IMR-90 (cell line): ENCODE data around the gene TARS3. TPM values are rescaled to one million over a fixed set of nuclear protein-coding genes. Genes with fewer than 3 reads are reported as not detected.

Experiments
- ATAC-seq: fragments of 200-7000 bp; cut with Tn5 transposase; 2 replicates; pipeline ENCODE4 v1.9.1; 2020; ENCODE audit warnings: low read depth, mild to moderate bottlenecking, moderate library complexity
- BruUV-seq: library from RNA; stranded (reverse); fragments of 400-500 nt; replicated peaks from 2 replicates; lab custom pipeline; 2021; lab: Mats Ljungman, UMichigan
- CTCF ChIA-PET: fragments of 300-600 bp; formaldehyde crosslinking; extraction: SDS; loops from one replicate; lab custom pipeline; 2021; ENCODE audit warnings: antibody characterized with exemption; lab: Yijun Ruan, JAX
- POLR2A ChIA-PET: fragments of 300-600 bp; sonication (Branson Sonifier 250); formaldehyde crosslinking; loops from one replicate; lab custom pipeline; 2022; ENCODE audit warnings: antibody characterized with exemption; ENCODE audit not compliant: unreplicated experiment; lab: Charles Lee
- DNase-seq: peaks from one replicate; pipeline ENCODE4 v3.0.0; 2013
- H2AFZ ChIP-seq: replicated peaks from 2 replicates; pipeline ENCODE3; 2013; ENCODE audit warnings: low read length, mild to moderate bottlenecking; ENCODE audit not compliant: poor library complexity
- H2AK5ac ChIP-seq: 2 replicates; pipeline ENCODE4 v1.6.1; 2013; ENCODE audit warnings: low read depth, low read length, inconsistent platforms
- H2AK9ac ChIP-seq: replicated peaks from 2 replicates; pipeline ENCODE3; 2013; ENCODE audit warnings: mild to moderate bottlenecking, low read depth, low read length, moderate library complexity; ENCODE audit not compliant: poor library complexity
- H2BK120ac ChIP-seq: 2 replicates; pipeline ENCODE4 v1.6.1; 2013; ENCODE audit warnings: low read depth, low read length, inconsistent platforms
- H2BK15ac ChIP-seq: 3 replicates; pipeline ENCODE4 v1.6.1; 2013; ENCODE audit warnings: low read depth, low read length, inconsistent platforms
- H2BK20ac ChIP-seq: 2 replicates; pipeline ENCODE4 v1.6.1; 2013; ENCODE audit warnings: low read depth, mild to moderate bottlenecking, inconsistent platforms, low read length, moderate library complexity
- H2BK5ac ChIP-seq: 2 replicates; pipeline ENCODE4 v1.6.1; 2013; ENCODE audit warnings: mild to moderate bottlenecking, low read depth, low read length, inconsistent platforms; ENCODE audit not compliant: poor library complexity, severe bottlenecking
- H3K14ac ChIP-seq: replicated peaks from 2 replicates; pipeline ENCODE4 v1.6.1; 2013; ENCODE audit warnings: low read depth, low read length, inconsistent platforms
- H3K18ac ChIP-seq: 2 replicates; pipeline ENCODE4 v1.6.1; 2013; ENCODE audit warnings: low read depth, low read length, control low read depth
- H3K23ac ChIP-seq: 2 replicates; pipeline ENCODE4 v1.6.1; 2013; ENCODE audit warnings: low read depth, low read length, inconsistent platforms
- H3K27ac ChIP-seq: 2 replicates; pipeline ENCODE4 v1.5.1; 2013; ENCODE audit warnings: mild to moderate bottlenecking, control low read depth, low read length; ENCODE audit not compliant: insufficient read depth
- H3K27me3 ChIP-seq: 2 replicates; pipeline ENCODE4 v1.6.1; 2013; ENCODE audit warnings: low read length; ENCODE audit not compliant: control insufficient read depth, insufficient read depth
- H3K36me3 ChIP-seq: 2 replicates; pipeline ENCODE4 v1.6.1; 2013; ENCODE audit warnings: low read length, mixed read lengths; ENCODE audit not compliant: control insufficient read depth, insufficient read depth
- H3K4ac ChIP-seq: 2 replicates; pipeline ENCODE4 v1.6.1; 2013; ENCODE audit warnings: low read depth, low read length, inconsistent platforms
- H3K4me1 ChIP-seq: 2 replicates; pipeline ENCODE4 v1.6.1; 2013; ENCODE audit warnings: low read length, mixed read lengths; ENCODE audit not compliant: control insufficient read depth, insufficient read depth
- H3K4me2 ChIP-seq: 2 replicates; pipeline ENCODE4 v1.6.1; 2013; ENCODE audit warnings: low read depth, mild to moderate bottlenecking, control low read depth, low read length, moderate library complexity
- H3K4me3 ChIP-seq: 2 replicates; pipeline ENCODE4 v1.5.1; 2013; ENCODE audit warnings: low read depth, mild to moderate bottlenecking, control low read depth, low read length, moderate library complexity; ENCODE audit not compliant: insufficient read depth
- H3K56ac ChIP-seq: 2 replicates; pipeline ENCODE4 v1.6.1; 2013; ENCODE audit warnings: low read length, inconsistent platforms; ENCODE audit not compliant: insufficient read depth; ENCODE audit errors: extremely low read depth
- H3K79me1 ChIP-seq, 2 experiments: 2 replicates each; pipeline ENCODE4 v1.6.1; 2013; ENCODE audit warnings: low read length in 2 of 2, inconsistent platforms in 1 of 2, low read depth in 1 of 2
- H3K9ac ChIP-seq: 2 replicates; pipeline ENCODE4 v1.6.1; 2013; ENCODE audit warnings: low read depth, low read length, control low read depth
- H3K9me1 ChIP-seq: 2 replicates; pipeline ENCODE4 v1.6.1; 2013; ENCODE audit warnings: low read length, inconsistent platforms; ENCODE audit not compliant: insufficient read depth
- H3K9me3 ChIP-seq: 2 replicates; pipeline ENCODE4 v1.6.1; 2013; ENCODE audit warnings: low read length; ENCODE audit not compliant: control insufficient read depth, insufficient read depth
- H4K20me1 ChIP-seq: 2 replicates; pipeline ENCODE4 v1.6.1; 2013; ENCODE audit warnings: low read length, inconsistent platforms; ENCODE audit not compliant: insufficient read depth
- H4K5ac ChIP-seq: 2 replicates; pipeline ENCODE4 v1.6.1; 2013; ENCODE audit warnings: mild to moderate bottlenecking, low read depth, low read length, control low read depth
- H4K8ac ChIP-seq, 2 experiments: 2 replicates each; pipeline ENCODE4 v1.6.1; 2013; ENCODE audit warnings: low read depth in 2 of 2, low read length in 2 of 2, control low read depth in 1 of 2, inconsistent platforms in 1 of 2
- H4K91ac ChIP-seq: 2 replicates; pipeline ENCODE4 v1.6.1; 2013; ENCODE audit warnings: low read depth, low read length, inconsistent platforms; ENCODE audit not compliant: insufficient read depth
- CTCF ChIP-seq: conservative IDR thresholded peaks from 2 replicates; pipeline ENCODE4 v1.5.1; 2012; ENCODE audit warnings: mild to moderate bottlenecking, low read depth, low read length, improper control_type of control experiment
- ELK1 ChIP-seq: fragments of 150-350 bp; IDR thresholded peaks from 2 replicates; pipeline ENCODE4 v1.6.1; 2016; ENCODE audit warnings: low read depth, mild to moderate bottlenecking, low read length, moderate library complexity, borderline replicate concordance
- MAFK ChIP-seq: IDR thresholded peaks from 2 replicates; pipeline ENCODE4 v1.6.1; 2012; ENCODE audit warnings: low read depth, low read length, improper control_type of control experiment
- NFE2L2 ChIP-seq: fragments of 150-350 bp; IDR thresholded peaks from 2 replicates; pipeline ENCODE4 v1.6.1; 2016; ENCODE audit warnings: low read depth, mild to moderate bottlenecking, low read length
- RFX5 ChIP-seq: IDR thresholded peaks from 2 replicates; pipeline ENCODE4 v1.8.0; 2012; ENCODE audit warnings: low read depth, mild to moderate bottlenecking, low read length, moderate library complexity
- SMC3 ChIP-seq: fragments of 150-350 bp; IDR thresholded peaks from 2 replicates; pipeline ENCODE4 v1.6.1; 2016; ENCODE audit warnings: low read depth, mild to moderate bottlenecking, antibody characterized with exemption, low read length, moderate library complexity
- WGBS, 2 experiments: methylation state at CpG; one replicate each; pipeline versions ENCODE4 v1.1.5 to v1.1.7; 2013; ENCODE audit warnings: missing lambda C conversion rate in 2 of 2; ENCODE audit not compliant: insufficient read length in 1 of 2; ENCODE audit errors: extremely low coverage in 2 of 2; 5-methylcytosine and 5-hydroxymethylcytosine counted together
- dilution Hi-C: fragments of 300-500 bp; cut with HindIII; formaldehyde crosslinking; loops from one replicate; pipeline ENCODE4 v1.14.3; 2018; ENCODE audit warnings: low sequenced_read_pairs; ENCODE audit not compliant: unreplicated experiment
- in situ Hi-C: fragments of 300-500 bp; cut with MboI; formaldehyde crosslinking; loops from 3 replicates; pipeline ENCODE4 v1.14.3; 2019; ENCODE audit warnings: low sequenced_read_pairs, inconsistent platforms, mixed read lengths
- intact Hi-C: fragments of 100-400 bp; cut with micrococcal nuclease; formaldehyde crosslinking; loops from 2 replicates; pipeline ENCODE4 v1.10.0; 2022
- polyA plus RNA-seq, 3 experiments: library from polyadenylated mRNA; depleted of rRNA; stranded (reverse); fragments of >200 nt; gene quantifications; 2 replicates each; pipeline ENCODE4 v1.2.3, GENCODE V29; 2012; ENCODE audit warnings: low replicate concordance in 1 of 3
- total RNA-seq: library from RNA; depleted of rRNA; stranded (reverse); fragments of >200 nt; gene quantifications from 2 replicates; pipeline ENCODE4 v1.2.3, GENCODE V29; 2012

TARS3 gene
- total and polyA plus RNA-seq, 2 of the 4 experiments (the other 2 are of a cell fraction): 3.4 to 9.3 TPM

- Histone ChIP-seq H3K4me3 (peak overlapping the region; percentile 94), H2BK20ac (no peak overlapping the region), H2AK5ac (peak overlapping the region; percentile 61), H3K4me1 (peaks cover 5% of the 10 kb centered on the region), H3K36me3 (peaks cover 11% of the 10 kb centered on the region), H3K9me3 (no peaks in the 10 kb centered on the region), H2BK120ac (peak overlapping the region; percentile 92), H3K27me3 (no peaks in the 10 kb centered on the region), H3K79me1 (peaks cover 12 to 32% of the 10 kb centered on the region in 2 experiments), H2AK9ac (peak overlapping the region; percentile 98), H4K20me1 (peaks cover 7% of the 10 kb centered on the region; the same call in 1 of the 2 replicates), H2BK15ac (no peak overlapping the region), H3K9ac (peak overlapping the region; percentile 95), H3K9me1 (0 out of 2 replicates have a peak, but pooled peaks cover 3% of the 10 kb centered on the region), H4K91ac (peak overlapping the region; percentile 99), H2AFZ (peak overlapping the region; percentile 99), H3K4me2 (peak overlapping the region; percentile 90), H3K4ac (peak overlapping the region; percentile 96), H3K18ac (peak overlapping the region; percentile 95), H3K14ac (peak overlapping the region; percentile 95), H3K27ac (peak overlapping the region; percentile 96), H2BK5ac (peak overlapping the region; percentile 94), H4K5ac (peak overlapping the region; percentile 98), H3K23ac (peak overlapping the region; percentile 100; the same call in 1 of the 2 replicates), H3K56ac (peak overlapping the region; percentile 89; the same call in 1 of the 2 replicates), H4K8ac (peak overlapping the region; percentile 96 to 99)
- no TSS peak for BruUV-seq
- dilution Hi-C loops: no loop called here
- ATAC-seq: peak; percentile 19
- 42% methylated on average over 12 of the region's 42 CpGs; no CpG with 5 or more reads in 1 of the 2 experiments for WGBS, 2 experiments
- DNase-seq: no peak
- POLR2A ChIA-PET: no interaction called here
- TF ChIP-seq RFX5 (no peak), CTCF (no peak), SMC3 (no peak), NFE2L2 (no peak), MAFK (no peak), ELK1 (no peak)
- intact Hi-C loops: loop anchor here (5.0 kb wide), 1 partner anchor 69 kb away; the partner anchor contains the start of gene TARS3
- CTCF ChIA-PET: interaction anchor here (0.9 kb wide), 1 partner anchor 121 kb away, joined by 3 read pairs; no protein-coding TSS in a partner anchor
- in situ Hi-C loops: no loop called here
Measured at GRCh38 chr15:101652786-101653430, 71.4 kb downstream of the TARS3 start.
